SU-DHL-6 (cell line): Measurements from ENCODE around the gene PDCD1LG2.

Experiments used
- H2AFZ ChIP-seq: fragments of 200-600 bp; sonication (generic); 2 replicates; pipeline ENCODE4 v1.6.1; 2014; ENCODE audit warnings: low read depth, mild to moderate bottlenecking, moderate library complexity, mixed read lengths, antibody characterized with exemption, low read length; ENCODE audit not compliant: severe bottlenecking
- H3F3A ChIP-seq: fragments of 200-600 bp; shearing (Covaris generic); 2 replicates; pipeline ENCODE4 v1.6.0; 2016; ENCODE audit warnings: antibody characterized with exemption, mild to moderate bottlenecking; ENCODE audit not compliant: insufficient read depth
- H3K27ac ChIP-seq: fragments of 200-600 bp; sonication (generic); 2 replicates; pipeline ENCODE4 v1.5.1; 2016; ENCODE audit warnings: low read depth, mild to moderate bottlenecking, low read length, moderate library complexity, mixed read lengths
- H3K27me3 ChIP-seq: fragments of 200-600 bp; sonication (generic), shearing (Covaris generic); 2 replicates; pipeline ENCODE4 v1.6.0; 2014; ENCODE audit warnings: mild to moderate bottlenecking, low read length
- H3K36me3 ChIP-seq: fragments of 200-600 bp; sonication (generic); 2 replicates; pipeline ENCODE4 v1.6.1; 2014; ENCODE audit warnings: mild to moderate bottlenecking, low read length, mixed read lengths
- H3K4me2 ChIP-seq: fragments of 300-600, 200-600 bp; shearing (Covaris generic), sonication (generic); 2 replicates; pipeline ENCODE4 v1.6.0; 2014; ENCODE audit warnings: low read length, low read depth, mild to moderate bottlenecking; ENCODE audit not compliant: poor library complexity, severe bottlenecking
- H3K4me3 ChIP-seq: fragments of 200-600 bp; sonication (generic); 2 replicates; pipeline ENCODE4 v1.5.1; 2014; ENCODE audit warnings: antibody characterized with exemption, low read length, mild to moderate bottlenecking, mixed read lengths; ENCODE audit not compliant: insufficient read depth, poor library complexity, severe bottlenecking
- H3K79me2 ChIP-seq: fragments of 200-600 bp; sonication (generic); 2 replicates; pipeline ENCODE4 v1.6.1; 2014; ENCODE audit warnings: mild to moderate bottlenecking, low read length, moderate library complexity; ENCODE audit not compliant: insufficient read depth
- H3K9ac ChIP-seq: fragments of 200-600 bp; sonication (generic); 2 replicates; pipeline ENCODE4 v1.7.0; 2014; ENCODE audit warnings: mild to moderate bottlenecking, low read length
- H3K9me2 ChIP-seq: fragments of 200-600 bp; sonication (generic); replicated peaks from 2 replicates; pipeline ENCODE4 v1.6.1; 2014; ENCODE audit warnings: low read length; ENCODE audit not compliant: insufficient read depth
- H3K9me3 ChIP-seq: fragments of 200-600 bp; sonication (generic); 2 replicates; pipeline ENCODE4 v1.6.1; 2014; ENCODE audit warnings: low read length, mixed read lengths; ENCODE audit not compliant: insufficient read depth
- H4K20me1 ChIP-seq: fragments of 200-600 bp; sonication (generic); 2 replicates; pipeline ENCODE4 v1.6.1; 2014; ENCODE audit warnings: low read depth, mild to moderate bottlenecking, antibody characterized with exemption, low read length, moderate library complexity, mixed read lengths
- CTCF ChIP-seq: fragments of 200-600 bp; sonication (generic); IDR thresholded peaks from one replicate; pipeline ENCODE4 v1.5.1; 2017; ENCODE audit warnings: antibody characterized with exemption, mild to moderate bottlenecking, low read length, moderate library complexity; ENCODE audit not compliant: insufficient read depth, poor library complexity, severe bottlenecking
- EZH2phosphoT487 ChIP-seq: fragments of 200-600 bp; sonication (generic), shearing (Covaris generic); conservative IDR thresholded peaks from 2 replicates; pipeline ENCODE4 v1.6.1; 2018; ENCODE audit warnings: mild to moderate bottlenecking, antibody characterized with exemption, low read length, moderate library complexity, mixed read lengths

PDCD1LG2 gene

GRCh38 chr9:5499157-5499556, 11.2 kb upstream of the PDCD1LG2 start:
- Histone ChIP-seq H3K27me3 (no peaks in the 10 kb centered on the region), H3K36me3 (no peaks in the 10 kb centered on the region), H3K4me3 (no peak overlapping the region), H3K4me2 (no peak overlapping the region), H3K9me2 (no peaks in the 10 kb centered on the region), H3K27ac (no peak overlapping the region), H3F3A (no peaks in the 10 kb centered on the region), H3K9me3 (no peaks in the 10 kb centered on the region), H3K9ac (no peak overlapping the region), H2AFZ (no peak overlapping the region), H3K79me2 (no peaks in the 10 kb centered on the region), H4K20me1 (no peaks in the 10 kb centered on the region)
- no peak for TF ChIP-seq CTCF
- no peak for TF ChIP-seq EZH2phosphoT487

- TF ChIP-seq CTCF (no peak), EZH2phosphoT487 (no peak)
- Histone ChIP-seq H3K79me2 (no peaks in the 10 kb centered on the region), H3K27me3 (no peaks in the 10 kb centered on the region), H3K27ac (no peak overlapping the region), H3K36me3 (no peaks in the 10 kb centered on the region), H3K4me3 (no peak overlapping the region), H3K9me3 (no peaks in the 10 kb centered on the region), H3K9ac (no peak overlapping the region), H3F3A (no peaks in the 10 kb centered on the region), H2AFZ (no peak overlapping the region), H3K4me2 (no peak overlapping the region), H3K9me2 (no peaks in the 10 kb centered on the region), H4K20me1 (no peaks in the 10 kb centered on the region)
Observed at GRCh38 chr9:5499889-5500398, 10.4 kb upstream of the PDCD1LG2 start.

- H3K9me2 ChIP-seq: no peaks in the 10 kb centered on the region
- H3K9ac ChIP-seq: no peak overlapping the region
- H3K27ac ChIP-seq: no peak overlapping the region
- H3K4me2 ChIP-seq: no peak overlapping the region
- no peaks in the 10 kb centered on the region for H3K79me2 ChIP-seq
- H3K27me3 ChIP-seq: no peaks in the 10 kb centered on the region
- no peaks in the 10 kb centered on the region for H3K36me3 ChIP-seq
- no peak overlapping the region for H2AFZ ChIP-seq
- H4K20me1 ChIP-seq: no peaks in the 10 kb centered on the region
- H3K9me3 ChIP-seq: no peaks in the 10 kb centered on the region
- no peak overlapping the region for H3K4me3 ChIP-seq
- H3F3A ChIP-seq: no peaks in the 10 kb centered on the region
- TF ChIP-seq EZH2phosphoT487 (no peak), CTCF (no peak)
Observed at GRCh38 chr9:5500441-5501235, 9.7 kb upstream of the PDCD1LG2 start.
